Measurements from ENCODE around the gene ADAMTS10. TPM values are rescaled to one million over a fixed set of nuclear protein-coding genes. Genes with fewer than 3 reads are reported as not detected.
"Not testable (repeated sequence)": the region's sequence is repeated elsewhere in the genome, so short reads cannot be mapped to it uniquely, and the experiment has no call there.

Gene ADAMTS10
- total and polyA plus RNA-seq, 2 donors (not counting 3 experiments of a cell fraction or from before 2014, with no cell fraction given) = 15.8 to 17.4 TPM

DNA sequence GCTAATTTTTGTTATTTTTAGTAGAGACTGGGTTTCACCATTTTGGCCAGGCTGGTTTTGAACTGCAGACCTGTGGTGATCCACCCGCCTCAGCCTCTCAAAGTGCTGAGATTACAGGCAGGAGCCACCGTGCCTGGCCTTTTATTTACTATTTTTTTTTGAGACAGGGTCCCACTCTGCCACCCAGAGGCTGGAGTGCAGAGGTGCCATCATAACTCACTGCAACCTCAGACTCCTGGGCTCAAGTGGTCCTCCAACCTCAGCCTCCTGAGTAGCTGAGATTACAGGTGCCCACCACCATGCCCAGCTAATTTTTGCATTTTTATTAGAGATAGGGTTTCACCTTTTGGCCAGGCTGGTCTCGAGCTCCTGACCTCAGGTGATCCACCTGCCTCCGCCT is 12.4 kb upstream of the ADAMTS10 start:
- H3K9me3 ChIP-seq (replicated peaks; ENCODE audit: control insufficient read depth, insufficient read depth, low read length); H2AFZ ChIP-seq (ENCODE audit: low read depth, low read length); H3K4me1 ChIP-seq (ENCODE audit: control insufficient read depth, extremely low read depth, insufficient read depth, low read length); H3K27ac ChIP-seq (ENCODE audit: insufficient read depth, low read depth, low read length); H3K4me2 ChIP-seq (ENCODE audit: insufficient read depth, low read length); H3K36me3 ChIP-seq (ENCODE audit: control insufficient read depth in 2 of 2, extremely low read depth in 1 of 2, insufficient read depth in 2 of 2, low read length in 2 of 2); DNase-seq (ENCODE audit: low read depth, low spot score); dilution Hi-C loops (cut with MboI; ENCODE audit: extremely low pct_ligation_motif_present, low sequenced_read_pairs); H3K4me3 ChIP-seq (replicated peaks in 1 of 3; ENCODE audit: insufficient read depth in 1 of 3, low read depth in 1 of 3, low read length in 3 of 3); H3K27me3 ChIP-seq (ENCODE audit: control insufficient read depth in 2 of 2, insufficient read depth in 2 of 2, low read length in 2 of 2); H3K9me1 ChIP-seq (replicated peaks; ENCODE audit: control insufficient read depth, extremely low read depth, insufficient read depth, low read length); H3K9ac ChIP-seq (replicated peaks; ENCODE audit: extremely low read depth, insufficient read depth, low read length); POLR2A ChIA-PET; BruUV-seq (replicated peaks); H3K79me2 ChIP-seq (ENCODE audit: control insufficient read depth, insufficient read depth, low read length); FAIRE-seq; intact Hi-C loops (cut with micrococcal nuclease); H4K20me1 ChIP-seq (replicated peaks; ENCODE audit: control insufficient read depth, extremely low read depth, insufficient read depth, low read length): not testable (repeated sequence)
- CTCF ChIA-PET = interaction anchor here (1.6 to 3.2 kb wide), 2 partner anchors 20 to 42 kb away, joined by 5 to 11 read pairs; no protein-coding TSS in a partner anchor
- TF ChIP-seq, protein P1, sequence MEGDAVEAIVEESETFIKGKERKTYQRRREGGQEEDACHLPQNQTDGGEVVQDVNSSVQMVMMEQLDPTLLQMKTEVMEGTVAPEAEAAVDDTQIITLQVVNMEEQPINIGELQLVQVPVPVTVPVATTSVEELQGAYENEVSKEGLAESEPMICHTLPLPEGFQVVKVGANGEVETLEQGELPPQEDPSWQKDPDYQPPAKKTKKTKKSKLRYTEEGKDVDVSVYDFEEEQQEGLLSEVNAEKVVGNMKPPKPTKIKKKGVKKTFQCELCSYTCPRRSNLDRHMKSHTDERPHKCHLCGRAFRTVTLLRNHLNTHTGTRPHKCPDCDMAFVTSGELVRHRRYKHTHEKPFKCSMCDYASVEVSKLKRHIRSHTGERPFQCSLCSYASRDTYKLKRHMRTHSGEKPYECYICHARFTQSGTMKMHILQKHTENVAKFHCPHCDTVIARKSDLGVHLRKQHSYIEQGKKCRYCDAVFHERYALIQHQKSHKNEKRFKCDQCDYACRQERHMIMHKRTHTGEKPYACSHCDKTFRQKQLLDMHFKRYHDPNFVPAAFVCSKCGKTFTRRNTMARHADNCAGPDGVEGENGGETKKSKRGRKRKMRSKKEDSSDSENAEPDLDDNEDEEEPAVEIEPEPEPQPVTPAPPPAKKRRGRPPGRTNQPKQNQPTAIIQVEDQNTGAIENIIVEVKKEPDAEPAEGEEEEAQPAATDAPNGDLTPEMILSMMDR (IDR thresholded peaks at IDR 0.05; ENCODE audit: extremely low read depth in 1 of 2, insufficient read depth in 1 of 2, low read depth in 1 of 2, low read length in 2 of 2) = peak in 1 of 2 donors; percentile 6

DNA sequence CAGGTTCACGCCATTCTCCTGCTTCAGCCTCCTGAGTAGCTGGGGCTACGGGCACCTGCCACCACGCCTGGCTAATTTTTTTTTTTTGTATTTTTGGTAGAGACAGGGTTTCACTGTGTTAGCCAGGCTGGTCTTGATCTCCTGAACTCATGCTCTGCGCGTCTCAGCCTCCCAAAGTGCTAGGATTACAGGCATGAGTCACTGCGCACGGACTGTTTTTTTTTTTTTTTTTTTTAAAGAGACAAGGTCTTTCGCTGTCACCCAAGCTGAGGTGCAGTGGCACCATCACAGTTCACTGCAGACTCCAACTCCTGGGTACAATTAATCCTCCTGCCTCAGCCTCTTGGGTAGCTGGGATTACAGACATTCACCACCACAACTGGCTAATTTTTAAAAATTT is 8.2 kb upstream of the ADAMTS10 start:
- FAIRE-seq = no peak
- Histone ChIP-seq H3K79me2 (ENCODE audit: control insufficient read depth, insufficient read depth, low read length) (no peaks in the 10 kb centered on the region), H4K20me1 (replicated peaks; ENCODE audit: control insufficient read depth, extremely low read depth, insufficient read depth, low read length) (no peaks in the 10 kb centered on the region), H3K36me3 (ENCODE audit: control insufficient read depth in 2 of 2, extremely low read depth in 1 of 2, insufficient read depth in 2 of 2, low read length in 2 of 2) (no peaks in the 10 kb centered on the region), H3K9me1 (replicated peaks; ENCODE audit: control insufficient read depth, extremely low read depth, insufficient read depth, low read length) (no peaks in the 10 kb centered on the region), H3K4me3 (replicated peaks in 1 of 3; ENCODE audit: insufficient read depth in 1 of 3, low read depth in 1 of 3, low read length in 3 of 3) (no peak overlapping the region), H3K9me3 (replicated peaks; ENCODE audit: control insufficient read depth, insufficient read depth, low read length) (no peaks in the 10 kb centered on the region), H3K27ac (ENCODE audit: insufficient read depth, low read depth, low read length) (no peak overlapping the region), H3K9ac (replicated peaks; ENCODE audit: extremely low read depth, insufficient read depth, low read length) (no peak overlapping the region), H3K27me3 (ENCODE audit: control insufficient read depth in 2 of 2, insufficient read depth in 2 of 2, low read length in 2 of 2) (no peaks in the 10 kb centered on the region), H2AFZ (ENCODE audit: low read depth, low read length) (no peak overlapping the region), H3K4me2 (ENCODE audit: insufficient read depth, low read length) (no peak overlapping the region), H3K4me1 (ENCODE audit: control insufficient read depth, extremely low read depth, insufficient read depth, low read length) (no peaks in the 10 kb centered on the region)
- dilution Hi-C loops (cut with MboI; ENCODE audit: extremely low pct_ligation_motif_present, low sequenced_read_pairs) (no loop called here), intact Hi-C loops (cut with micrococcal nuclease) (loop anchor here (5.0 kb wide), 1 partner anchor 36 kb away; no protein-coding TSS in a partner anchor)
- DNase-seq (ENCODE audit: low read depth, low spot score) = no peak
- TF ChIP-seq EZH2 (IDR thresholded peaks at IDR 0.05; ENCODE audit: borderline replicate concordance, low read depth, low read length, severe bottlenecking) (no peak), POLR2A (IDR thresholded peaks at IDR 0.05; ENCODE audit: low read depth, low read length) (no peak), GATA2 (IDR thresholded peaks at IDR 0.05; ENCODE audit: insufficient read depth, insufficient read length, low read depth, low read length) (no peak), MYC (IDR thresholded peaks at IDR 0.05; ENCODE audit: low read depth, low read length) (no peak), JUN (IDR thresholded peaks at IDR 0.05; ENCODE audit: borderline replicate concordance, insufficient read depth, insufficient read length, low read depth) (no peak), FOS (IDR thresholded peaks at IDR 0.05; ENCODE audit: borderline replicate concordance, insufficient read depth, low read length) (no peak), POLR2AphosphoS5 (IDR thresholded peaks at IDR 0.05; ENCODE audit: insufficient read depth, low read depth, low read length) (no peak)
- TF ChIP-seq, protein P2, sequence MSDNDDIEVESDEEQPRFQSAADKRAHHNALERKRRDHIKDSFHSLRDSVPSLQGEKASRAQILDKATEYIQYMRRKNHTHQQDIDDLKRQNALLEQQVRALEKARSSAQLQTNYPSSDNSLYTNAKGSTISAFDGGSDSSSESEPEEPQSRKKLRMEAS (IDR thresholded peaks at IDR 0.05; ENCODE audit: insufficient read depth, insufficient read length) = no peak
- TF ChIP-seq, protein P1 (IDR thresholded peaks at IDR 0.05; ENCODE audit: extremely low read depth in 1 of 2, insufficient read depth in 1 of 2, low read depth in 1 of 2, low read length in 2 of 2) = no peak
- ChIA-PET CTCF (interaction anchor here (0.6 to 1.1 kb wide), 3 partner anchors 22 to 141 kb away, joined by 3 read pairs; no protein-coding TSS in a partner anchor), POLR2A (no interaction called here)
- BruUV-seq (replicated peaks) = no TSS peak

Measured in endothelial cell of umbilical vein (primary cell).